ENCODE data around the gene IL36A.

IL36A gene

GRCh38 chr2:113007250-113007649 is 2.0 kb downstream of the IL36A start:
- no peak for DNase-seq (ENCODE audit: low spot score)

- no peak for DNase-seq (ENCODE audit: low spot score)
Measured at GRCh38 chr2:113009622-113010021, 4.4 kb downstream of the IL36A start.

DNA sequence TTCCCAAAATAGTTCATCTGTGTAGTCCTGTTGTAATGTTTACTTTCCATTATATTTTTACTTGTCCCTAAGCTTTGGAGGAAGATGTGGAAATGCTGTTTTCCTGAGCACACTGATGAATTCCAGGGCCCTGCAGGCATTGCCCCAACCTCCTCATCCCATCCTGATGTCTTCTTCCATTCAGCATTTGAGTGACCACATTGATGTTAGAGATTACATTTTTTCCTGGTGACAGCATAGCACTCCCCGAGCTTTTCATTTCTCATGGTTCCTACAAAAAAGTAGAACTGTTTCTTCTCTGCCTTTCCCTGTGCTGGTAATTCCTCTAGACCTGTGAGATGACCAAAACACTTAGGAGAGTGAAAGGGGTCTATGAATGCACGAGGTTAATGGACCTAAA is 4.8 kb downstream of the IL36A start:
- peak; percentile 19 for DNase-seq (ENCODE audit: low spot score)

- DNase-seq (ENCODE audit: low spot score) = no peak
Measured at GRCh38 chr2:113011108-113011507, 5.8 kb downstream of the IL36A start.

DNA sequence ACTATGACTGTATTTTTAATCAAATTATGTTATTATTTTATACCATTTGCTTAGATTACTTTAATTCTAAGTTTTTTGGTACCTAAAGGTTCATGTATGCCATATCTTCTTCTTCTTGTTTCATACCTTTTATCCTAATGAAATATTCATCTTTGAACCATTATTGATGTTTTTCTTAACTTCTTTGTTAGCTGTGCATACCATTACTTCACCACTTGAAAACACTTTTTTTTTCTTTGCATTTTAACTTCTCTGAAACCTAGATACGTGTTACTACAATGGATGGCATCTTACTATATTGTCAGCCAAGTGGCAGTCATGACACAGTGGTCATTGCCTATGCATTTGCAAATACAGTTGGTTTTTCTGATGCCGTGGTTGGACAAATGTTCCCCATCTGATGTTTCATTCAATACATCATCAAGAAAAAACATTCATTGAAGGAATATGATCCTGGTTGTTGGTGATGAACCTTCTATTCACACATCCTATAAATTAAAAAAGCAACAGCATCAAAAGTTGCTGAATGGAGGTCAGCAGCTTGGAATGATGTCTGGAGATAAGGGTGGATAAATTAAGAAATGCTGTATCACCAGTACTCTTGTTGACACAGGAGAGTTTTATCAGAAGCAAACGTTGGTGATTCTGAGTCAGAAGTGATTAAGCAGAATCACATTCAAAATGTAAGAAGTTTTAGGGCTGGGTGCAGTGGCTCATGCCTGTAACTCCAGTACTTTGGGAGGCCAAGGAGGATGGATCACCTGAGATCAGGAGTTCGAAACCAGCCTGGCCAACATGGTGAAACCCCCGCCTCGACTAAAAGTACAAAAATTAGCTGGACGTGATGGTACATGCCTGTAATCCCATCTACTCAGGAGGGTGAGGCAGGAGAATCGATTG is 7.4 kb downstream of the IL36A start:
- peak; percentile 20 for DNase-seq (ENCODE audit: low spot score)

- no peak for DNase-seq (ENCODE audit: low spot score)
Measured at GRCh38 chr2:113013336-113013661, 8.0 kb downstream of the IL36A start.

DNA sequence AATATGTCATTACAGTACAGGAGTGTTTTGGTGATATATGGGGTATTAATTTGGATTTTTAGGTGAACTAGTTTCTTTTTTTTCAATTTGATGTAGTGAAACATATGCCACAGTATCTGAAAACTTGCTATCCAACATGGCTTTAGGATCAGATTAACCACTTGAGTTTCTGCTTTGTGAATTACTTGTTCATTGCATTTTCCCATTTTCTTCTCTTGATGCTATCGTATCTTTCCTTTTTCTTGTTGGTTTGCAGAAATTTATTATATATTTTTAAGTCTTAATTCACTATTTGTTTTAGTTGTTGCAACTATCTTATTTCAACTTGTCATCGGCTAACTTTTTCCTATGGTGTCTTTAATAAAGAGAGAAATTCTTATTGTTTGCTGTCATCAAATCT is 8.8 kb downstream of the IL36A start:
- no peak for DNase-seq (ENCODE audit: low spot score)

DNA sequence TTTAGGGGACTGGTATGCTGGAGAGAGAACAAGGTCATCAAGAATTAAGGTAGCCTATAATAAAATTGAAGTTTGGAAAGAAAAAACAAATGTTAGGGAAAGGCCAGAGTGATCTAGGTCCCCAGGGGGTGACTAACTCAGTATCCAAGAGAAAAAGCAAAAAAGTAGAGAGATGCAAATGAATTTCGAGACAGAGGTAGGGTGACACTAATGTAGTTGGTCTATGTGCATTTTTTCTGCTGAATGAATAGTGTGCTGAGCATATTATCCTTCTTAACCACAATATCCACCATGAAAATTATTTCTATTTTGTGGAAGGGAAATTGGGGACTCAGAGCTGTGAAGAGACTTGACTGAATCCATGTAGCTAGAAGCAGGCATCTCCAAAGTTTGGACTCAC is 9.8 kb downstream of the IL36A start:
- no peak for DNase-seq (ENCODE audit: low spot score)

DNA sequence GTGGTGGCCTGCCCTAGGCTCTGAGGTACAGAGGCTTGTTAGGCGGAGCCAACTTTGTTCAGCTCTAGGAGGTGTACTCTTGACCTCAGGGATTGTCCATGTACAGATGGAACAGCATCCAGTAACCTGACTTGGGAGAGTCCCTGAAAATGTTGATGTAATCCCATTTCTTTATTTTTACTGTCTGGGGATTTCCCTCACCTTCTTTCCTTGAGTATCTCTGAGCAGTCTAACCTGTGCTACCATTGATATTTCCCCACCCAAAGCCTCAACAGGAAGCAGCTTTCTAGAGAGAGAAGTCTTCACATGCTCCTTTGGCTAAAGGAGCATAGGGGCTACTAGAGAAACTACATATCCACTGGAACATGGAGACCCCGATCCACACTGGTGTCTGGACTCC is 10.4 kb downstream of the IL36A start:
- no peak for DNase-seq (ENCODE audit: low spot score)

- DNase-seq (ENCODE audit: low spot score) = no peak
Measured at GRCh38 chr2:113018509-113018908, 13.2 kb downstream of the IL36A start.

DNA sequence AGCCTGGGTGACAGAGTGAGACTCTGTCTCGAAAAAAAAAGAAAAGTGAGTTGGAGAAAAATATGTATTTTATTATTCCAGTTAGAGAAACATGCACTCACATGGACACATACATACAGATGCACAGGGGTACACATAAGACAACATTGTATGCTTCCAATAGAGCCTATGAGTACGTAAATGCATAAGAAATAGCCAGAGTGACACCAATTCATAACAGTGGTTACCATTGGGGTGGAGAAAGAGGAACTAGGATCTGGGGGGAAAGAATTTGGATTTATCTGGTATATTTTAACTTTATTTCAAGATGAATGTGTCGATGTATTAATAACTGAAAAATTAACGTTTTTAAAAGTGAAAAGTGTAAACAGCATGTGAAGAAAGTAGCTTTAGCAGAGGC is 16.1 kb downstream of the IL36A start:
- no peak for DNase-seq (ENCODE audit: low spot score)

GRCh38 chr2:113024764-113025163 is 19.5 kb downstream of the IL36A start:
- no peak for DNase-seq (ENCODE audit: low spot score)

DNA sequence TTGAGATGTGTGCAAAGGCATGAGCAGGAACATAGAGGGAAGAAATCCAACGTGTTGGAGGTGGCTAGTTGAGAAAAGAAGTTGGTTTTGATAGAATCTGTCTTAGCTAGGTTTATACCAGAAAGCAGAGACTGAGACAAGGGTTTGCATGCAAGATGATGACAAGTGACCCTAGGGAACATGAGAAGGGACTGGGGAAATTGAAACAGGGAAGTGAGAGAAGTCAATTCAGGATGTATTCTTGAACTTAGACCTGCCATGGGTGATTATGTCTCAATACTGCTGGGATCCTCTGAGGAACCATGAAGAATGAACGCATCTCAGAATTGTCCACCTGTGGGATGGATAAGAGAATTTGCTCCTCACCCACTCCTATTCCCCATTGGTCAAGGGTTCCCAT is 20.5 kb downstream of the IL36A start:
- no peak for DNase-seq (ENCODE audit: low spot score)

DNA sequence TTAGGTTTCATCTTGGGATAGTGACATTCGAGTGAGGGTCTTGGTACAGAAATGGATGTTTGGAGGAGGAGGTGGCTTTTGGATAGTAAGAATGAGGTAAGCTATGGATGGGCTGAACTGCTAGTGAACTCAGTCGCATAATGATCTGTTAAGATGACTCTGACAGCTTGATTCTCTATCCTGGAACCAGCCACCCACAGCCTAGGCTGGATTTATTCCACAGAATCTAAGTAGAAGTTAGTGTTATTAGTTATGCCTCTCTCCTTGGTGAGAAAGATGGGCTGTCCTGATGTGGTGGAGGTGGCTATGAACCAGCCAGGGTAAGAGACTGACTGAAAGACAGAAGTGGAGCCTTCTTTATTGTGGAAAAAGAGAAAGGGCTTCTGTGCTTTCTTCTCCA is 22.4 kb downstream of the IL36A start:
- DNase-seq (ENCODE audit: low spot score) = no peak

DNA sequence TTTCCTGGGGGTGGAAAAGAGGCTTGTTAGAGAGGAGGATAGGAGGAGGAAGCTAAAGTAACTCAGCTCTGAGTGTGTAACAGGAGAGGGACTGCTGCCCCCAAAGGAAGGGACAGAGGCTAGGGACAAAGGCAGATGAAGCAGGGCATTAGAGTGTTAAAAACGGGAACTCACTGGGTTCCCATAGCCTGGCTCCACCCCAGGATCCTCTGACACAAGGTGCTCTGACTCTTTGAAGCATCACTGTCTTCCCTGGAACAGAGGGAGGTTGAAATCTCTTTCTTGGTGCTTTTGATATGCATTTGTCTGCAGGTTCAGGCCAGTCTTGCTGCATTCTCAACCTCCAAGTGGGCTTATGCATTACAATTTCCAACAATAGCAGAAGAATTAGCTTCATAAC is 22.9 kb downstream of the IL36A start:
- no peak for DNase-seq (ENCODE audit: low spot score)

- no peak for DNase-seq (ENCODE audit: low spot score)
Measured at GRCh38 chr2:113032737-113033136, 27.5 kb downstream of the IL36A start.

DNA sequence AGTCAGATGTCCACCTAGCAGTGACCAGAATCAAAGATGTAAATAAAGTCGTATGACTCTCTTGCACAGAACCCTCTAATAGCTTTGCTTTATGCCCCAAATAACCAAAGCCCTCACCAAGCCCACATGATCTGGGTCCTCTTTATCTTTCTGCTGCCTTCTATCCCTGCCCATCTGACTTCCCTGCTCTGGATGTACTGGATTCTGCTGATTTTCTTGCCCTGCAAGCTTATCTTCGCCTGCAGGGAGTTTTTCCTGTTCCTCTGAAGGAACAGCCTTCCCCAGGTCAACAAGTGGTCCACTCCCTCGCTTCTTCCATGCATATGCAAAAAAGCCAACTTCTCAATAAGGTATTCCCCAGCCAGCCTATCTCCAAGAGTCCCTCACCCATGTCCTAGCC is 28.8 kb downstream of the IL36A start:
- DNase-seq (ENCODE audit: low spot score) = no peak

GRCh38 chr2:113036763-113037162 is 31.5 kb downstream of the IL36A start:
- DNase-seq (ENCODE audit: low spot score) = no peak

GRCh38 chr2:113038291-113038690 is 33.0 kb downstream of the IL36A start:
- no peak for DNase-seq (ENCODE audit: low spot score)

DNA sequence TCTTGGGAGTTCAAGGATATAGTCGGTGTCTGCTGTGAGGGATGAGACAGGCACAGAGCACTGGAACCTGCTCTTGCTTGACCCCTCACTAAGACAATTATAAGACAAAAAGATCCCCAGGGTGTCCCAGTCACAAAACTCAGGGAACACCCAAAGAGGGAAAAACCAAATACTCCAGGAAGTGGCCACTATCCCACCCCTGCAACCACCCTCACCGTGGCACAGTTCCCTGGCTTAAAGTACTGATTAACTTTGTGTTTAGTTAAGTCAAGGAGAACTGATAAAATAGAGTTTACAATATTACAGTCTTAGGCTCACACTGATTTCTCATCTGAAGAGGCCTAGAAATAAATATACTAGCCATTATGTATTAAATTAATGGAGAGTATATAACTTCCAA is 33.9 kb downstream of the IL36A start:
- no peak for DNase-seq (ENCODE audit: low spot score)

DNA sequence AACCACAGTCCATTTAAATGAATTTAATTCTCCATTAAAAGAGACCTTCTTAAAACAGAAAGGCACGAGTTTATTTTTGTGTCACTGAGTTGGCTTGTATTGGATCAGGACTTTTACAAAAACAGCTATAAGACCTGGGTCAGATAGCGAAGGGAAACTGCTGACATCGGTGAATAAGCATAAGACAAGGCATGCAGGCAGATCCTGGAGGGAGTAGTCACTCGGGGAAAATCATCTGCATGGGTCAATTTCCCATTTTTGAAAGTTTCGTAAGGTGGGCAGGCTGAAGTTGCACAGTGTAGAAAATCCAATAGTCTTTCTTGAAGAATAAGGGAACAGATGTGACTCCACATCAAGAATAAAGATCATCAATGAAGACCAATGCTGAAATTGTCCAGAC is 34.5 kb downstream of the IL36A start:
- DNase-seq (ENCODE audit: low spot score) = no peak

DNA sequence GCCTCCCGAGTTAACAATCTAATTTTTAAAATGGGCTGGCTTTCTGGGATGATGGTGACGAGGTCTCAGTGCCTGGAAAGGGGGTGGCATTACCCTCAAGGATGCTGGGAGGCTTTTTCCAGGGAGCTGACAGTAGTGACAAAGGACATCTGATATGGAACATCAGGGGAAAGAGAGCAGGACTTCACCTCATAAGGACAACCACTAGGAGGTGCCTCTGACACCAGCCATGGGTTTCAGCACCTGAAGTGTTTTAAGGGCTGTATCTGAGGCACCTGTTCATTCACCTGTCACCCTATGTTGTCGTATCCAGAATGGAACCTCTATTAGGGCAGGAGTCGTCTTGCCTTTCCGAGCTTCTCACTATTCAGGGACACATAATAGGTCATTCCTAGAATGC is 36.6 kb downstream of the IL36A start:
- DNase-seq (ENCODE audit: low spot score) = no peak

DNA sequence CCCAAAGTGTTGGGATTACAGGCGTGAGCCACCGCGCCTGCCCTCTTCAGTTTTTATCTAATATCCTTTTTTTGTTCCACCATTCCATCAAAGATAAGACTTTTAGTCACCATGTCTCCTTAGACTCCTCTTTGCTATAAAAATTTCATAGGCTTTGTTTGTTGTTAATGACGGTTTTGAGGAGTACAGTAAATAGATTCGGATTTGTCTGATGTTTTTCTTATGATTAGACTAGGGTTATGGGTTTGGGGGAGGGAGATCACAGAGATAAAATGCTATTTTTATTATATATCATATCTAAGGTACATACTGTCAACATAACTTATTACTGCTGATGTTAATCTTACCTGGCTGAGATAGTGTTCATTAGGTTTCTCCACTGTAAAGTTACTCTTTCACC is 41.2 kb downstream of the IL36A start:
- DNase-seq (ENCODE audit: low spot score) = no peak

Measured in hepatic stellate cell (primary cell).